ENCODE results near the gene NELFE. TPM values are rescaled to one million over a fixed set of nuclear protein-coding genes. Genes with fewer than 3 reads are reported as not detected.
"Not testable (repeated sequence)": the region's sequence is repeated elsewhere in the genome, so short reads cannot be mapped to it uniquely, and the experiment has no call there.

NELFE gene
- total RNA-seq (10 to 100 TPM; 37.8 to 75.5 TPM), polyA plus RNA-seq (ENCODE audit: insufficient read length in 2 of 2) (10 to 100 TPM; 73.3 to 78.3 TPM)
- long read RNA-seq, donor 1, transcript NELFE-202 (11 exons, 1,584 nt) = major isoform, 22 of 149 reads
- long read RNA-seq, donor 1, partial matches to known transcripts = 115 of 149 reads
- long read RNA-seq, donor 1, other reads (novel, unspliced or antisense) = 11 of 149 reads
- long read RNA-seq, donor 2, partial matches to known transcripts = 0 of 3 reads
- long read RNA-seq, donor 2, other reads (novel, unspliced or antisense) = 0 of 3 reads
- long read RNA-seq, donor 3, transcript NELFE-202 (11 exons, 1,584 nt) = major isoform, 6 of 8 reads
- long read RNA-seq, donor 3, partial matches to known transcripts = 0 of 8 reads
- long read RNA-seq, donor 3, other reads (novel, unspliced or antisense) = 0 of 8 reads
- long read RNA-seq, donor 4, transcript NELFE-202 (11 exons, 1,584 nt) = major isoform, 41 of 68 reads
- long read RNA-seq, donor 4, partial matches to known transcripts = 22 of 68 reads
- long read RNA-seq, donor 4, other reads (novel, unspliced or antisense) = 5 of 68 reads

DNA sequence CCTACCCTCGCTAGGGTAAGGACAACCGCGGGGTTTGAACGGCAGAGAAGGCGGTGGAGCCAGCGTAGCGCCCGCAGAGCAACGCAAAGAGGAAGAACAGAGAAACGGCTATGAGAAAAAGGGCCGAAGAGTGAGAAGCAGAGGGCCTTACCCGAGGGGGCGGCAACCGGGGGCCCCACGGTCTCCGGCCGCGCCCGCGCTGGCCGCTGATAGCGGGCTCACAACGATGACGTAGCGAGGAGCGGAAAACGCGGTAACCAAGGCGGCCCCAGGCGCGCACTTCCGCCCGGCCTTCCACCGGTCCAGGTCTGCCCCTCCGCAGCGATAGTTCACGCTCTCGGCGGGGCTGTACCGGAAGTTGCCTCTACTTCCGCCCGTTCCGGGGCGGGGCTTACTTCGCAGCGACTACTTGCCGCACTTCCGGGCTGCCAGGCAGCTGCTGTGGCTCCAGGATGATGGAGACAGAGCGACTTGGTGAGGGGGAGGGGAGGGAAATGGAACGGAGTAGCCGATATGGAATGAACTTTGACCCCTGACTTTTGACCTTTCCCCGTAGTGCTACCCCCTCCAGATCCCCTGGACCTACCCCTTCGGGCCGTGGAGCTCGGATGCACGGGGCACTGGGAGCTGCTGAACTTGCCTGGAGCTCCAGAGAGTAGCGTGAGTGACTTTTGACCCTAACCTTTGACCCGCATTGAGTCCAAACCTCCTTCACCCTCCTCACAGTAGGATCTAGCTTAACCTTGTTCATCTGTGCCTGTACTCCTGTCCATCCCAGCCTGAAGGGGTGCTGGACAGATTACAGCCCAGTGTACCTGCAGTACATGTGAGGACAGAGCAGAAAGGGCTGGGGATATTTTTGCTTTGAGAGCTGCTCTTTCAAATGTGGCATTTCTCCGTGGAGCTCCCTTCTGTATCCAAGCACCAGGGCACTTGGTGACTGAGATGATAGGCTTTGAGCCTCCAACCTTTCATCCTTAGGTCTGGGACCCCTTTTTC, at the start of gene NELFE, which contains the start of gene SKIC2:
NELFE (minus strand) TSS at position 231 of the 999 bp plus-strand sequence. CDS start 525 bp downstream, outside the sequence.
SKIC2 (plus strand) TSS at position 435 of the 999 bp plus-strand sequence; CDS start at position 453, 18 bp downstream.
- Histone ChIP-seq H3K4me1 (ENCODE audit: control insufficient read depth, insufficient read depth, low read length) (peaks cover 18% of the 10 kb centered on the region), H3K9me3 (ENCODE audit: control insufficient read depth, insufficient read depth, low read length) (no peaks in the 10 kb centered on the region), H3K4me3 (ENCODE audit: low read depth, low read length) (peak within 1 kb of the TSS; percentile 93), H3K27ac (ENCODE audit: low read depth, low read length) (peak within 1 kb of the TSS; percentile 85), H3K27me3 (ENCODE audit: control insufficient read depth, insufficient read depth, low read length) (no peaks in the 10 kb centered on the region), H3K36me3 (ENCODE audit: control insufficient read depth, insufficient read depth, low read length) (peaks cover 65% of the 10 kb centered on the region)
- peak; percentile 90 to 99 (median 95) for DNase-seq (ENCODE audit: low read depth in 4 of 6, low spot score in 6 of 6)
- 0% methylated on average over 55 of the region's 59 CpGs for WGBS (ENCODE audit: insufficient coverage)

DNA sequence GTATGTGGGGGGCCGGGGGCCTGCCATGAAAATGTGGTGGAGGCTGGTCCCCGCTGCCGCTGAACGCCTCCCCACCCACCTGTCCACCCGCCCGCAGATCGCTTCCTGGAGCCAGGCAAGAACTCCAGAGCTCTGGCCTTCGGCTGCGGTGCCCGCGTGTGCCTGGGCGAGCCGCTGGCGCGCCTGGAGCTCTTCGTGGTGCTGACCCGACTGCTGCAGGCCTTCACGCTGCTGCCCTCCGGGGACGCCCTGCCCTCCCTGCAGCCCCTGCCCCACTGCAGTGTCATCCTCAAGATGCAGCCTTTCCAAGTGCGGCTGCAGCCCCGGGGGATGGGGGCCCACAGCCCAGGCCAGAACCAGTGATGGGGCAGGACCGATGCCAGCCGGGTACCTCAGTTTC, 49.3 kb upstream of the NELFE start:
- H3K4me1 ChIP-seq (ENCODE audit: control insufficient read depth, insufficient read depth, low read length); H3K36me3 ChIP-seq (ENCODE audit: control insufficient read depth, insufficient read depth, low read length); H3K4me3 ChIP-seq (ENCODE audit: low read depth, low read length); H3K27me3 ChIP-seq (ENCODE audit: control insufficient read depth, insufficient read depth, low read length); H3K9me3 ChIP-seq (ENCODE audit: control insufficient read depth, insufficient read depth, low read length); H3K27ac ChIP-seq (ENCODE audit: low read depth, low read length); DNase-seq (ENCODE audit: low read depth in 4 of 6, low spot score in 6 of 6): not testable (repeated sequence)
- no CpG with 5 or more reads among the region's 24 CpGs for WGBS (ENCODE audit: insufficient coverage)

GRCh38 chr6:32007086-32007485, 48.3 kb upstream of the NELFE start:
- not testable (repeated sequence) for H3K4me1 ChIP-seq (ENCODE audit: control insufficient read depth, insufficient read depth, low read length); H3K36me3 ChIP-seq (ENCODE audit: control insufficient read depth, insufficient read depth, low read length); H3K27me3 ChIP-seq (ENCODE audit: control insufficient read depth, insufficient read depth, low read length); H3K9me3 ChIP-seq (ENCODE audit: control insufficient read depth, insufficient read depth, low read length); H3K4me3 ChIP-seq (ENCODE audit: low read depth, low read length); DNase-seq (ENCODE audit: low read depth in 4 of 6, low spot score in 6 of 6); H3K27ac ChIP-seq (ENCODE audit: low read depth, low read length)
- 75% methylated on average over 6 of the region's 12 CpGs for WGBS (ENCODE audit: insufficient coverage)

GRCh38 chr6:32005991-32006529, 47.3 kb upstream of the NELFE start:
- WGBS (ENCODE audit: insufficient coverage) = 100% methylated on average over 2 of the region's 8 CpGs
- not testable (repeated sequence) for H3K27ac ChIP-seq (ENCODE audit: low read depth, low read length); H3K9me3 ChIP-seq (ENCODE audit: control insufficient read depth, insufficient read depth, low read length); H3K36me3 ChIP-seq (ENCODE audit: control insufficient read depth, insufficient read depth, low read length); H3K4me3 ChIP-seq (ENCODE audit: low read depth, low read length); H3K4me1 ChIP-seq (ENCODE audit: control insufficient read depth, insufficient read depth, low read length); H3K27me3 ChIP-seq (ENCODE audit: control insufficient read depth, insufficient read depth, low read length); DNase-seq (ENCODE audit: low read depth in 4 of 6, low spot score in 6 of 6)

DNA sequence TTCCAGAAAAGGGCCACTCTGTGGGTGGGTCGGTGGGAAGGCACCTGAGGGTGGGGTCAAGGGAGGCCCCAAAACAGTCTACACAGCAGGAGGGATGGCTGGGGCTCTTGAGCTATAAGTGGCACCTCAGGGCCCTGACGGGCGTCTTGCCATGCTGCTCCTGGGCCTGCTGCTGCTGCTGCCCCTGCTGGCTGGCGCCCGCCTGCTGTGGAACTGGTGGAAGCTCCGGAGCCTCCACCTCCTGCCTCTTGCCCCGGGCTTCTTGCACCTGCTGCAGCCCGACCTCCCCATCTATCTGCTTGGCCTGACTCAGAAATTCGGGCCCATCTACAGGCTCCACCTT, 46.7 kb upstream of the NELFE start:
- 89% methylated on average over 5 of the region's 9 CpGs for WGBS (ENCODE audit: insufficient coverage)
- H3K4me3 ChIP-seq (ENCODE audit: low read depth, low read length); H3K9me3 ChIP-seq (ENCODE audit: control insufficient read depth, insufficient read depth, low read length); H3K27ac ChIP-seq (ENCODE audit: low read depth, low read length); H3K4me1 ChIP-seq (ENCODE audit: control insufficient read depth, insufficient read depth, low read length); DNase-seq (ENCODE audit: low read depth in 4 of 6, low spot score in 6 of 6); H3K27me3 ChIP-seq (ENCODE audit: control insufficient read depth, insufficient read depth, low read length); H3K36me3 ChIP-seq (ENCODE audit: control insufficient read depth, insufficient read depth, low read length): not testable (repeated sequence)

DNA sequence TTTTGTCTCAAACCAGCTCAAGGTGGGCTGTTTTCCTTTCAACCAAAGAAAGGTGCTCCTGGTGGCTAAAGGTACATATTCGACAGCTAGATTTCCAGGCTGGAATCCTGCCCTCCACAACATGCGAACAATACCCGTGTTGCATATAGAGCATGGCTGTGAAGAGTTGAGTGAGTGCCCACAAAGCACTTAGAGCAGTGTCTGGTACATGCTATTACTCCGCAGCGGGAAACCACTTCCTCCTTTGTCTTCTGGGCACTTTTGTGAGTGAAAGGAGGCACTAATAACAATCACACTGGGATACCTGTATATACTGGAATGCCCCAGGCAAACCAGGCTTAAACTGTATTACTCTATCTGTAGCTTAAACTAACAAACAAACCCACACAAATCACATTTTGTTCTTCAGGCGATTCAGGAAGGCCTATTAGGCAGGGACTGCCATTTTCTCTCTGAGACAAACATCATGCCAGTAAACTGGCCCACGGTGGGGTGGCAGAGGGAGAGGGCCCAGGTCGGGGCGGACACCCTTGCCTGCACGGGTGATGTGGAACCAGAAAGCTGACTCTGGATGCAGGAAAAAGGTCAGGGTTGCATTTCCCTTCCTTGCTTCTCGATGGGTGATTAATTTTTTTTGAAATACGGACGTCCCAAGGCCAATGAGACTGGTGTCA, 46.2 kb upstream of the NELFE start:
- not testable (repeated sequence) for H3K4me3 ChIP-seq (ENCODE audit: low read depth, low read length); H3K27ac ChIP-seq (ENCODE audit: low read depth, low read length); DNase-seq (ENCODE audit: low read depth in 4 of 6, low spot score in 6 of 6); H3K27me3 ChIP-seq (ENCODE audit: control insufficient read depth, insufficient read depth, low read length); H3K9me3 ChIP-seq (ENCODE audit: control insufficient read depth, insufficient read depth, low read length); H3K36me3 ChIP-seq (ENCODE audit: control insufficient read depth, insufficient read depth, low read length); H3K4me1 ChIP-seq (ENCODE audit: control insufficient read depth, insufficient read depth, low read length)
- 81% methylated on average over 7 of the region's 13 CpGs for WGBS (ENCODE audit: insufficient coverage)

DNA sequence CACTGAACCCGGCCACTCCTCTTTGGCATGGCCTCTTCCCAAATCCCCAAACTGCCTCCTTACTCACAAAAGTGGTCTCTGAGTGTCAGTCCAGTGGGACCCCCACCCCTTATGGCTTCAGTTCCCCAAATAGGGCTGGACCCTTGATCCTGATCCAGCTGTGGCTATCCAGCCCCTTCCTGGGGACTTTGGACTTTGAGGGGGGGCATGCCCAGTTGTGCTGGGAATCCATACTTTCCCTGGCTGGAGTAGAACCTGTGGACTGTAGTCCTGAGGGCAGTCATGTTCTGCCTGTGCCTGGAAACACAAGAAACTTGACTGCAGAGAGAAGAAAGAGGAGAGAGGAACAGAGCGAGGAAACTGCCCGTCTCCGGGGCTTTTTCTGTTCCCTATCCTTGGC, 45.6 kb upstream of the NELFE start:
- 71% methylated on average over 2 of the region's 4 CpGs for WGBS (ENCODE audit: insufficient coverage)
- H3K36me3 ChIP-seq (ENCODE audit: control insufficient read depth, insufficient read depth, low read length); H3K4me1 ChIP-seq (ENCODE audit: control insufficient read depth, insufficient read depth, low read length); H3K4me3 ChIP-seq (ENCODE audit: low read depth, low read length); H3K9me3 ChIP-seq (ENCODE audit: control insufficient read depth, insufficient read depth, low read length); DNase-seq (ENCODE audit: low read depth in 4 of 6, low spot score in 6 of 6); H3K27me3 ChIP-seq (ENCODE audit: control insufficient read depth, insufficient read depth, low read length); H3K27ac ChIP-seq (ENCODE audit: low read depth, low read length): not testable (repeated sequence)

- not testable (repeated sequence) for H3K27ac ChIP-seq (ENCODE audit: low read depth, low read length); H3K27me3 ChIP-seq (ENCODE audit: control insufficient read depth, insufficient read depth, low read length); DNase-seq (ENCODE audit: low read depth in 4 of 6, low spot score in 6 of 6); H3K36me3 ChIP-seq (ENCODE audit: control insufficient read depth, insufficient read depth, low read length); H3K4me1 ChIP-seq (ENCODE audit: control insufficient read depth, insufficient read depth, low read length); H3K4me3 ChIP-seq (ENCODE audit: low read depth, low read length); H3K9me3 ChIP-seq (ENCODE audit: control insufficient read depth, insufficient read depth, low read length)
- no CpG with 5 or more reads among the region's 7 CpGs for WGBS (ENCODE audit: insufficient coverage)
These were observed 44.5 kb upstream of the NELFE start for GRCh38 chr6:32003301-32003700.

Data from spinal cord (tissue), 10 donors.